K562 (cell line): Measurements from ENCODE around the gene PNLIPRP1. TPM values are rescaled to one million over a fixed set of nuclear protein-coding genes. Genes with fewer than 3 reads are reported as not detected.

Experiments used
- ATAC-seq: fragments of 200-7000 bp; cut with Tn5 transposase; 3 replicates; pipeline ENCODE4 v1.9.1; 2020; ENCODE audit warnings: moderate library complexity
- BruUV-seq: library from RNA; stranded (reverse); fragments of 400-500 nt; replicated peaks from 2 replicates; lab custom pipeline; 2021; lab: Mats Ljungman, UMichigan
- CTCF ChIA-PET: fragments of 300-600 bp; formaldehyde crosslinking; extraction: SDS; loops from one replicate; lab custom pipeline; 2021; ENCODE audit warnings: low intra/inter-chr PET ratio; lab: Yijun Ruan, JAX
- POLR2A ChIA-PET: fragments of 300-600, 350-650 bp; sonication (Branson Sonifier 250); formaldehyde crosslinking; extraction: SDS; loops from one replicate; lab custom pipeline; 2021; ENCODE audit warnings: antibody characterized with exemption, inconsistent platforms; lab: Yijun Ruan, JAX
- DNase-seq, 4 experiments: peaks; one replicate each; pipeline versions ENCODE4 v3.0.0 to v3.0.0-alpha.2; 2011 to 2018; ENCODE audit warnings: low spot score in 3 of 4, mixed read lengths in 3 of 4; ENCODE audit errors: extremely low read depth in 1 of 4
- FAIRE-seq: peaks from 2 replicates; lab custom pipeline; 2011; peaks lifted over from hg19 to GRCh38; lab: Jason Lieb, UNC
- H2AFZ ChIP-seq: 2 replicates; pipeline ENCODE4 v1.6.0; 2011; ENCODE audit warnings: low read depth, low read length, control low read depth, inconsistent platforms
- H3K27ac ChIP-seq: fragments of 200-600 bp; 3 replicates; pipeline ENCODE4 v1.8.0; 2011; ENCODE audit warnings: low read depth, mild to moderate bottlenecking, control low read depth, inconsistent platforms, low read length, moderate library complexity, mixed read lengths; ENCODE audit errors: extremely low read depth
- H3K27me3 ChIP-seq, 2 experiments: fragments of 300-600 bp in 1 of 2; 2 replicates in 1 of 2; 3 replicates in 1 of 2; pipeline versions ENCODE4 v1.6.0 to v1.8.0; 2011; ENCODE audit warnings: inconsistent platforms in 2 of 2, low read length in 2 of 2, mild to moderate bottlenecking in 1 of 2, mixed read lengths in 1 of 2, moderate library complexity in 1 of 2; ENCODE audit not compliant: control insufficient read depth in 2 of 2, insufficient read depth in 2 of 2
- H3K36me3 ChIP-seq: fragments of 300-600 bp; 3 replicates; pipeline ENCODE4 v1.8.0; 2011; ENCODE audit warnings: mild to moderate bottlenecking, low read length, inconsistent platforms; ENCODE audit not compliant: control insufficient read depth, insufficient read depth
- H3K4me1 ChIP-seq, 2 experiments: fragments of 200-600 bp in 1 of 2; replicated peaks in 1 of 2; 2 replicates in 1 of 2; 3 replicates in 1 of 2; pipeline versions ENCODE4 v1.5.1 to v1.8.0; 2011; ENCODE audit warnings: inconsistent platforms in 2 of 2, low read length in 2 of 2, mild to moderate bottlenecking in 1 of 2, mixed read lengths in 1 of 2, moderate library complexity in 1 of 2; ENCODE audit not compliant: control insufficient read depth in 2 of 2, insufficient read depth in 2 of 2
- H3K4me2 ChIP-seq: 2 replicates; pipeline ENCODE4 v1.6.1; 2011; ENCODE audit warnings: low read length, control low read depth, inconsistent platforms, mixed read lengths; ENCODE audit not compliant: insufficient read depth
- H3K4me3 ChIP-seq: fragments of 200-600 bp; sonication (generic), shearing (Covaris generic); 2 replicates; pipeline ENCODE4 v1.5.1; 2016; ENCODE audit warnings: control low read depth, inconsistent platforms
- H3K79me2 ChIP-seq: fragments of 200-600 bp; 3 replicates; pipeline ENCODE4 v1.8.0; 2011; ENCODE audit warnings: low read length, inconsistent platforms; ENCODE audit not compliant: control insufficient read depth, insufficient read depth
- H3K9ac ChIP-seq, 2 experiments: 2 replicates each; pipeline versions ENCODE4 v1.6.0 to v1.6.1; 2011; ENCODE audit warnings: low read depth in 2 of 2, low read length in 2 of 2, control low read depth in 1 of 2, inconsistent platforms in 1 of 2, mild to moderate bottlenecking in 1 of 2, mixed read lengths in 1 of 2; ENCODE audit not compliant: insufficient read depth in 1 of 2
- H3K9me1 ChIP-seq: one replicate; pipeline ENCODE4 v1.6.0; 2011; ENCODE audit warnings: inconsistent platforms, mild to moderate bottlenecking, low read length, moderate library complexity; ENCODE audit not compliant: control insufficient read depth, insufficient read depth
- H3K9me3 ChIP-seq: replicated peaks from 2 replicates; pipeline ENCODE4 v1.5.1; 2011; ENCODE audit warnings: low read depth, low read length, inconsistent platforms; ENCODE audit not compliant: control insufficient read depth, insufficient read depth
- H4K20me1 ChIP-seq: replicated peaks from 2 replicates; pipeline ENCODE4 v1.6.1; 2011; ENCODE audit warnings: low read length, inconsistent platforms, mixed read lengths; ENCODE audit not compliant: control insufficient read depth, insufficient read depth
- RBM14 ChIP-seq: fragments of 200-400 bp; formaldehyde crosslinking; IDR thresholded peaks from 2 replicates; pipeline ENCODE4 v1.6.1; 2018; ENCODE audit warnings: low read depth, mild to moderate bottlenecking, low read length, moderate library complexity, borderline replicate concordance; ENCODE audit not compliant: insufficient read depth
- WGBS: fragments of 100-300 bp; shearing (Covaris generic); methylation state at CpG from one replicate; pipeline ENCODE4 v1.1.6; 2016; ENCODE audit warnings: low coverage, mixed read lengths; ENCODE audit not compliant: insufficient coverage; ENCODE audit errors: missing lambda C conversion rate; 5-methylcytosine and 5-hydroxymethylcytosine counted together
- in situ Hi-C: fragments of 300-500 bp; cut with MboI; formaldehyde crosslinking; loops from 4 replicates; pipeline ENCODE4 v1.15.0; 2018; ENCODE audit warnings: inconsistent platforms, mixed read lengths
- intact Hi-C: fragments of 100-400 bp; cut with micrococcal nuclease; formaldehyde crosslinking; loops from 2 replicates; pipeline ENCODE4 v1.14.2; 2022
- polyA plus RNA-seq, 8 experiments: library from polyadenylated mRNA; depleted of rRNA in 4 of 8; stranded (reverse) in 5 of 8; unstranded in 3 of 8; fragments of >200 nt; fragmentation: Nextera tagmentation in 2 of 8; fragmentation: Illumina TruSeq in 1 of 8; extraction: Ambion mirVana in 2 of 8; extraction: Trizol in 1 of 8; gene quantifications; 2 replicates each; pipeline versions ENCODE4 v1.2.1 to v1.2.3, GENCODE V29; 2011 to 2014; ENCODE audit warnings: inconsistent platforms in 1 of 8, missing spikeins in 1 of 8
- total RNA-seq, 7 experiments: library from RNA; depleted of rRNA in 6 of 7; stranded (reverse); fragments of >200 nt in 6 of 7; fragmentation: Illumina TruSeq in 2 of 7; extraction: Trizol in 2 of 7; gene quantifications; 2 replicates each; pipeline versions ENCODE4 v1.2.1 to v1.2.3, GENCODE V29; 2011 to 2021; ENCODE audit warnings: low replicate concordance in 1 of 7
- TF ChIP-seq, protein P1 (sequence below), 3 experiments: IDR thresholded peaks in 2 of 3; conservative IDR thresholded peaks in 1 of 3; 2 replicates each; pipeline ENCODE4 v1.5.1; 2011 to 2012; ENCODE audit warnings: low read length in 3 of 3, mild to moderate bottlenecking in 3 of 3, control low read depth in 2 of 3, improper control_type of control experiment in 1 of 3, inconsistent platforms in 1 of 3, low read depth in 1 of 3, mixed read lengths in 1 of 3, moderate library complexity in 1 of 3; ENCODE audit not compliant: insufficient read depth in 2 of 3

The PNLIPRP1 gene
- total and polyA plus RNA-seq, 9 of the 15 experiments (the other 6 are each of a cell fraction or from before 2014, with no cell fraction given) = 0.60 TPM; not detected in 8

DNA sequence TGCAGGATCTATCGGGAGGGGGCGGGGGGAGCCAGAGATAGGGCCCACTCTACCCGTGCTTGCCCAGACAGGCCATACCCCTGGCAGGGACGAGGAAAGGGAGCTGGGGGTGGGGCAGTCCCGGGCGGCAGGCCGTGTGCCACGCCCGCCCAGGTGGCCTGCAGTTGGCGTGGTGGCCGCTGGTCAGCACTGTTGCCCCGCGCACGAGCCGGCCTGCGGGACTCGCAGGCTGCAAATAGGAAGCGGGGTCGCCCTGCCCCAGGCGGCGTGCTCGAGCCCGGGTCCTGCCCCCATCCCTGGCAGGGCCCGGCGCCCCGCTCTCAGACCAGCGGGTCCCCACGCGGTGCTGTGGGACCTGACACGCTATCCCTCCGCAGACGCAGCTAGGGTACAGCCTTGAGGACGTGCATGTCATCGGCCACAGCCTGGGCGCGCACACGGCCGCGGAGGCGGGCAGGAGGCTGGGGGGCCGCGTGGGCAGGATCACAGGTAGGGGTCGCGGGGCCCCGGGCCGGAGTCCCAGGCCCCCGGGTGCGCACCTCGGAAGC is 36.7 kb downstream of the PNLIPRP1 start:
- Histone ChIP-seq H3K4me1 (peaks cover 0 to 6% of the 10 kb centered on the region in 2 experiments; a peak in 1 of 5 replicates), H3K27me3 (peaks cover 0 to 8% of the 10 kb centered on the region in 2 experiments; a peak in 2 of 5 replicates), H3K9me1 (no peaks in the 10 kb centered on the region), H3K4me3 (no peak overlapping the region), H4K20me1 (no peaks in the 10 kb centered on the region)
- in situ Hi-C loops = no loop called here
- 0% methylated on average over 12 of the region's 49 CpGs for WGBS
- TF ChIP-seq, protein P1, sequence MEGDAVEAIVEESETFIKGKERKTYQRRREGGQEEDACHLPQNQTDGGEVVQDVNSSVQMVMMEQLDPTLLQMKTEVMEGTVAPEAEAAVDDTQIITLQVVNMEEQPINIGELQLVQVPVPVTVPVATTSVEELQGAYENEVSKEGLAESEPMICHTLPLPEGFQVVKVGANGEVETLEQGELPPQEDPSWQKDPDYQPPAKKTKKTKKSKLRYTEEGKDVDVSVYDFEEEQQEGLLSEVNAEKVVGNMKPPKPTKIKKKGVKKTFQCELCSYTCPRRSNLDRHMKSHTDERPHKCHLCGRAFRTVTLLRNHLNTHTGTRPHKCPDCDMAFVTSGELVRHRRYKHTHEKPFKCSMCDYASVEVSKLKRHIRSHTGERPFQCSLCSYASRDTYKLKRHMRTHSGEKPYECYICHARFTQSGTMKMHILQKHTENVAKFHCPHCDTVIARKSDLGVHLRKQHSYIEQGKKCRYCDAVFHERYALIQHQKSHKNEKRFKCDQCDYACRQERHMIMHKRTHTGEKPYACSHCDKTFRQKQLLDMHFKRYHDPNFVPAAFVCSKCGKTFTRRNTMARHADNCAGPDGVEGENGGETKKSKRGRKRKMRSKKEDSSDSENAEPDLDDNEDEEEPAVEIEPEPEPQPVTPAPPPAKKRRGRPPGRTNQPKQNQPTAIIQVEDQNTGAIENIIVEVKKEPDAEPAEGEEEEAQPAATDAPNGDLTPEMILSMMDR (IDR thresholded peaks at IDR 0.05 in 2 of 3, conservative IDR thresholded peaks at IDR 0.05 in 1 of 3; ENCODE audit: insufficient read depth in 2 of 3, low read depth in 1 of 3, low read length in 3 of 3) = peak; percentile 12 to 52 (median 34); a peak in 4 of 6 replicates
- no peak for TF ChIP-seq RBM14
- TF ChIP-seq, all 486 proteins: peak for 1
- no peaks in the 10 kb centered on the region for H3K79me2 ChIP-seq
- FAIRE-seq (no peak), DNase-seq (peak; percentile 3 to 22 (median 16)), ATAC-seq (peak; percentile 86)
- no peak overlapping the region for H3K9ac ChIP-seq
- ChIA-PET POLR2A (interaction anchor here (0.5 to 0.6 kb wide), 2 partner anchors 31 to 161 kb away, joined by 3 read pairs; no protein-coding TSS in a partner anchor), CTCF (no interaction called here)
- H3K27ac ChIP-seq = no peak overlapping the region
- H3K4me2 ChIP-seq = no peak overlapping the region
- no peaks in the 10 kb centered on the region for H3K36me3 ChIP-seq
- no TSS peak for BruUV-seq
- no peaks in the 10 kb centered on the region for H3K9me3 ChIP-seq
- intact Hi-C loops = no loop called here
- H2AFZ ChIP-seq = no peak overlapping the region
